SW480 (cell line): ENCODE measurements around the gene ACKR3.

Experiments
- DNase-seq: peaks from one replicate; pipeline ENCODE4 v3.0.0-alpha.2; 2016; ENCODE audit warnings: low spot score

Gene ACKR3

GRCh38 chr2:236570081-236570868 is 650 bp downstream of the ACKR3 start:
- DNase-seq, result no peak

- no peak for DNase-seq
Observed at GRCh38 chr2:236571145-236571544, 1.5 kb downstream of the ACKR3 start.

DNA sequence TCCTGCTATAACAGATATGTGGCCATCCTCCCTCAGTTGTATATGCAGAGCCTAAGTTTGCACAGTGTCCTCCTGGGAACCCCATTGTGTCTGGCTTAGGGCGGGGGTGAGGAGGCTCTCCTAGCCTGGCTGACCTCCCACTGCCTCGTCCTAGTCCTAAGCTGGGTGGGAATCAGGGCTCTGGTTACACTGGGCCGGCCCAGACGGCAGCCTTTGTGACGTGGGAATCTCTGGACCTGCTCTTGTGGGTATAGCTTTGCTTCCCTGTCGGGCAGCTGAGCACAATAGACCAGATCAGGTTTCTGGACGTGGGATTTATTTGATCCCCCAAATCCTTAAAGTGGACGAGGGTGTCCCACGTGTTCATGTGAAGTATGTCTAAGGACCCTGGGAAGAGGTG is 2.9 kb downstream of the ACKR3 start:
- DNase-seq, result no peak

DNA sequence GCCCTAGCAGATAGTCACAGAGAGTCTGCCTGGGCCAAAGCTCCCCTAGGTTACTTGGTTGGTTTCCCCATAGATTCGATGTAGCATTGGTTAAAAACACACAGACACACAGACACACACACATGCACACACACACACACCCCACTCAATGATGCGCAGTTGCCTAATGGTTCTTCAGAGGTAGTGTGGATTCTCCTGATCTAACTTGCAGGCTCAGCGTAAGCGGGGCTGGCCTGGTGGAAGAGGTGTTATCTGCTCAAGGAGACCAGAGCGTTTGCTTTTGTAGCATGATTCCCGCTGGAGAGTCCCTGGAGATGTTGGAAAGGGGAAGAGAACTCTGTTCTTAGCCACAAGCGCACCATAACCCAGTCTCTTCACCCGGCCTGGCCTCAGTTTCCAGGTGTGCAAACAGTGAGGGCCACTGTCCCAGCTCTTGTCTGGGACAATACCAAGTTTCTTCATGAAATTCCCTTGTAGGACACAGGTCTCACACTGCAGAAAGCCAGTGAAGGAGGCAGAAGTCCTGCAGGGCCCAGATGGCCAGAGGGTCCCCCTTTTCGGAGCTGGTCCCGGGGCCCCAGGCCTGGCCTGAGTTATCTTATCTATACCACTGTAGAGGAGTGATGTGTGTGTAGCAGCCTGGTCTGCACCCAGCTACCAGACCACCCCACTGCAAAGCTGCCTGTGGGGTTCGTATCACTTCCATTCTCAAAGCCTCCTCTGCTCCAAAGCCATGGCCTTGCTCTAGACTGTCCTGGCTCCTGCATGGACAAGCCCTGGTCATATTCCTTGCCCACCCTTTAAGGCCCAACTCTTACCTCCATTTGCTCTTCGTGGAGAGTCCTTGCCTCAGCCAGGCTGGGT is 3.7 kb downstream of the ACKR3 start:
- no peak for DNase-seq

DNA sequence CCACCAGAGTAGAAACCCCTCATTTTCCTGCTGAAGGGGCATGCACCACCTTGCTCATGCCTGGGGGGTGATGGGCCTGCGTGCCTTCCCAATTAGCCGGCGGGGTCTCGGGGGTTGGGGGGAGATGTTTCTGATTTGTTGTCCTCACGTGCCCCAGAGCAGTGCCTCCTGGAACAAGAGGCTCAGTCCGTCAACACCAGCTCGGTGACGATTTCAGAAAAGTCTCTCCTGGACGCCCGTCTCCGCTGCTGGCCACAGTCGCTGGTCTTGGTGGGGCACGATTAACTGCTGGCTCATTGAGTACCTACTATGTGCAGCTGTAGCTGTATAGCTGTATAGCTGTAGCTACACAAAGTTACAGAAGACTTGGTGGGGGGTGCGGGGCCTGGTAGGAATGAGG is 4.4 kb downstream of the ACKR3 start:
- DNase-seq, result no peak

DNA sequence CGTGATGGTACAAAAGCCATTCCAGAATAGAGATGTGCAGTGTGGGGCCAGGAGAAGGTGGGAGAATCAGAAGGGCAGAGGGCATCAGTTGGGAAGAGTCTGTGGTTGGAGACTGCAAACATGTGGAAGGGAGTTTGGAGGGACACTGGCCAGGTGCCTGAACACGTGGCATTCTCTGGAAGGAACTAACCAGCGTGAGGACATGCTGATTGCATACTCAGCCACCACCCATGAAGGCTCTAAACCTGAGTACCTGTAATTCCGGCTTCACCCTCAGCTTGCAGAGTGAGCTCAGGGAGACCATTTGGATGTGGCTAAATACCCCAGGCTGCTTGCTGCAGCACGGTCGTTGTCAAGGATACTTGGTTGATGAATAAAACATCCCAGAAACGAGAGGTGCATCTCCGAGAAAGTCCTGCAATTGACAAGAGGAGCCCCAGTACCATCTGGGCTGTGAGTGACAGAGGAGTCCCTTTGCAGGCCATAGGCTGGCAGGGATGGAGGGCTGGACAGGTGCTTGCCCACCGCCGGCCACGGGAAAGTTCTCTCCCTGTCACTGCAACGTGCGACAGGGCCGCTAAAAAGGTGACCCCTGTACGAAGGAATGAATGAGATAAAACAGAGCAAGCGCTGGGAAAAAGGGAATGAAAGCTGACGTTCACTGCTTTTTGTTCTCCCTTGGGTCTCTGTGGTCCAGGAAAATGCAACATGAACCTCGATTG is 5.0 kb downstream of the ACKR3 start:
- DNase-seq, result no peak

- no peak for DNase-seq
Observed at GRCh38 chr2:236575510-236575909, 5.9 kb downstream of the ACKR3 start.

GRCh38 chr2:236576087-236576486 is 6.5 kb downstream of the ACKR3 start:
- no peak for DNase-seq

- no peak for DNase-seq
Observed at GRCh38 chr2:236576953-236577352, 7.3 kb downstream of the ACKR3 start.

DNA sequence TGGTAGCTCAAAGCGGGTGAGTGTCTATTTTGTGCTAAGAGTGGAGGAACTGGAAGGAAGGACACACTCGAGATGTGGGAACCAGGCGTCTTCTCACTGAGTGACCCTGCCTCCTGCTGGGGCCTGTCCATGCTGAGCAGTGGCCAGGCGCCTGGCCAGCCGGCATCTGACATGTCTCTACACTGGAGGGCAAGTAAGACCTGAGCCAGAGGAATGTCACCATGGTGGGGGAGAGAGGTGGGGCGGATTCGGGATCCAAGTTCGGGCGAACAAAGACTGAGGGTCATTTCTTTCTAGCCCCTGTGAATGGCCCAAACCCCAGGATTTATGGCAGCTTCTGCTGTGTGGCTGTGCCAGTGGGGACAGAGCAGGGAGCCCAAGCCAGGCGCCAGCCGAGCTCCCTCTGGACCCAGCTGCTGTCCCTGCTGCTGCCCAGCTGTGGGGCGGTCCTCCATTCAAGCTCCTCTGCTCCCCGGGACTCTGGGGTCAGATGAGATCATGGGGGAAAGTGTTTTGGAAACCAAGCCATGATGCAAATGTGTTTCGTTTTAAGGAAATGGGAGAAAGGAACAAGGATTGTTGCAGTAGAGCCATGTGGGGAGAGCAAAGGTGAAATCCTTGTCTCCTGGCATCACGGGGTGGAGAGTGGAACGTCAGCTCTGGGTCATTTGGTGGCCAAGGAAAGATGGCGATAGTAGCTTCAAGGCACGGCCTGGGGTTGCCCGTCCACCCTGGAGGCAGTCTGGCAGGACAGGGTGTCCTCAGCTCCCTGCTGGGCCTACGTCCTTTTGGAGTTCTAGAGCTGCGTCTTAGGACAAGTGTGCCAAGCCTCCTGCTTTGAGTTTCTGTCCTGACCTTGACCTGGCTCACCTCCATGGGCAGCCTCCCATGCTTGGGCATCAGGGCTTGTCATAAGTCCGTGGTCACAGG is 8.1 kb downstream of the ACKR3 start:
- no peak for DNase-seq

- no peak for DNase-seq
Observed at GRCh38 chr2:236578411-236578846, 8.8 kb downstream of the ACKR3 start.

- no peak for DNase-seq
Observed at GRCh38 chr2:236579048-236579745, 9.6 kb downstream of the ACKR3 start.

DNA sequence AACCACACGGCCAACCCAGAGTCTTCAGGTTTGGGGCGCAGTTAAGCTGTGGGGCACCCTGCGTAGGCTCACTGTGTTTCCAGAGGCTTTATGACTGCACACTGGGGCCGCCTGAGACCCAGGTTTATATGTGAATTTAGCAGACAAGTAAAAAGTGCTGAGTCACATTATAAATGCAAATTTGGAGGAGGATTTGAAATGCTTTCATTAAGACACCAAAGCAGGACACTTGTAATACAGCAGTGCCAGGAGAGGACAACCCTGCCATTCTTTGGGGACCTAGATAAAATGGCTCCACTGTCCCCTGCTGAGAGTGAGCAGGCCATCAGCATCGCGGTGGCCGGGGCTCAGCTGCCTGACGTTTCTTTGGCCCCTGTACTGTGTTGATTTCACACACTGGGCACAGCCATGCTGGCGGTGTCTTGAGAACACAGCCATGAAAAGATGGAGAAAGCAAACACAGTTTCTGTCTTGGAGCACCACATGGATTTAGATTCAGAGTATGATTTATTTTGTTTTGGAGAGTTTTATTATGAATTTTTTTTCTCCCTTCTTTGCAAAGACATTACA is 10.2 kb downstream of the ACKR3 start:
- DNase-seq, result no peak

GRCh38 chr2:236580746-236581355 is 11.2 kb downstream of the ACKR3 start:
- DNase-seq, result no peak

- no peak for DNase-seq
Observed at GRCh38 chr2:236581546-236581945, 11.9 kb downstream of the ACKR3 start.

DNA sequence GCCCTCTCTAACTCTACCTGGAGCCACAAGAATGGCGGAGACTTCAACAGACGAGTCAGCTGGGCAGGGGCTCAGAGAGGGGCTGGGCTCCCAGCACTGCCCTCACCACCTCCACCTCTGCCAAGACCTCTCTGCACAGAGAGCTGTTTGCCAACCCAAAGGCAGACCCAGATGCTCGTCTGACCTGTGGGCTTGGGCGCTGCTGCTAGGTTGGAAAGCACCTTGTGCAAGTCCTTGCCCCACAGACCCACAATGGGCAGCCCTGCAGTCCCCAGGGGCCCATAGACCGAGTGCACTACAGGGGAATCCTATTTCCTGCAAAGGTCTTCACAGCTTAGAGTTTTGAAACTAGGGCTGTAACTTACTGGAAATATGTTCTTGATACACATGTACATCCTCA is 13.3 kb downstream of the ACKR3 start:
- no peak for DNase-seq

GRCh38 chr2:236583621-236584203 is 14.1 kb downstream of the ACKR3 start:
- no peak for DNase-seq

- DNase-seq, result no peak
Observed at GRCh38 chr2:236584521-236585384, 15.1 kb downstream of the ACKR3 start.

- no peak for DNase-seq
Observed at GRCh38 chr2:236585966-236586365, 16.3 kb downstream of the ACKR3 start.
